GM19328 (cell line): Measurements from ENCODE around the gene TMEM132D.
"Not testable (repeated sequence)": the region's sequence is repeated elsewhere in the genome, so short reads cannot be mapped to it uniquely, and the experiment has no call there.

Experiments
- ATAC-seq: cut with Tn5 transposase; IDR thresholded peaks from one replicate; pipeline ENCODE4 v1.9.1; 2021; ENCODE audit warnings: mild to moderate bottlenecking, moderate library complexity; ENCODE audit not compliant: unreplicated experiment

Gene TMEM132D

DNA sequence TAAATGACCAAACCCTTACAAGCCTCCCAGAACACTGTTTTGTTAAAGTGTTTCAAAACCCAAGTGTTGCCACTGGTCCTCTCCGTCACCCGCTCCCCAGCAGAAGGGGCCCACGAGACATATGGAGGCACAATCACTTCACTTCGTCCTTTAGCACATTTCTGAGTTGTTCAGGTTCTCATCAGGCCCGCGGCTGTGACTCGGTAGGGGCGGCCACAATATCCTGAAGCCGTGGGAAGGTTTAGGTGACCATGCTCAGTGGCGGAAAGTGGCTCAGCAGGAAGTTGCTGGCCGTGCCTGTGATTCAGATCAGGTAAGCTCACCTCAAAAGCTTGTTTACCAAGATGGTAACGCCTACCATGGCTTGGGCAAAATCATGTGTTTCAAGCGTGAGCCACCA, 823.0 kb downstream of the TMEM132D start:
- ATAC-seq, result no peak

DNA sequence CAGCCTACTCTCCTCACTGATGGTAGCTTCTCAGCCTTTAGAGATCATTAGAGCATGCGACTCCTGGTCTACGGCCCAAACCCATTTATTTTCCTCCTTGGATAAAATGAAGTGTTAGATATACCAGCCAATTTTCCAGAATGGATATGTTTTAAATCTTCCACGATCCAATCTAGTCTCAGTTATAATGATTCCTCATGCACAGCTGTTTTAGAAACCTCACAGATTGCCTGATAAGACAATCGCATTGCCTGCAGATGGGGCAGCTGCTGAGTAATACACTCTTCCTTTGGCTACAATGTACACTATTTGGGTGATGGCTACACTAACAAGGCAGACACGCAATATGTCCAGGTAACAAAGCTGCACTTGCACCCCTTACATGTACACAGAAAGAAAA, 823.4 kb downstream of the TMEM132D start:
- no peak for ATAC-seq

DNA sequence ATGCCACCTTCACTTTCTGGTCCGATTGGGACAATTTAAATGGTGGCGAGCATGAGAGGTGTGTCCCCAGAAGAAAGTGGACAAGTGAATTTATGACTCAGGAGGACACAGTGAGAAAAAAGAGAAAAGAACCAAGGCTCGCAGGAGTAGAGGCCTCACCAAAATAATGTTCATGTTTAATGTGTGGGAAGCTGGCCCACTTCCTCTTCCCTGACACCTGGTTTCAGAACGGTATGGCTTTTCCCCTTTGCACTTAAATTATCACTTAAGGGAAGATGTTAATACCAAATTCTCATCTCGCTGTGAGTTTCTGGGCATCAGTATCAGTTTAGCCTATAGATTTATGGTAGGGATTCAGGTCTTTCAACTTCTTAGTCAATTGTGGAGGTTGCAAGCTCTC, 824.1 kb downstream of the TMEM132D start:
- ATAC-seq, result no peak

DNA sequence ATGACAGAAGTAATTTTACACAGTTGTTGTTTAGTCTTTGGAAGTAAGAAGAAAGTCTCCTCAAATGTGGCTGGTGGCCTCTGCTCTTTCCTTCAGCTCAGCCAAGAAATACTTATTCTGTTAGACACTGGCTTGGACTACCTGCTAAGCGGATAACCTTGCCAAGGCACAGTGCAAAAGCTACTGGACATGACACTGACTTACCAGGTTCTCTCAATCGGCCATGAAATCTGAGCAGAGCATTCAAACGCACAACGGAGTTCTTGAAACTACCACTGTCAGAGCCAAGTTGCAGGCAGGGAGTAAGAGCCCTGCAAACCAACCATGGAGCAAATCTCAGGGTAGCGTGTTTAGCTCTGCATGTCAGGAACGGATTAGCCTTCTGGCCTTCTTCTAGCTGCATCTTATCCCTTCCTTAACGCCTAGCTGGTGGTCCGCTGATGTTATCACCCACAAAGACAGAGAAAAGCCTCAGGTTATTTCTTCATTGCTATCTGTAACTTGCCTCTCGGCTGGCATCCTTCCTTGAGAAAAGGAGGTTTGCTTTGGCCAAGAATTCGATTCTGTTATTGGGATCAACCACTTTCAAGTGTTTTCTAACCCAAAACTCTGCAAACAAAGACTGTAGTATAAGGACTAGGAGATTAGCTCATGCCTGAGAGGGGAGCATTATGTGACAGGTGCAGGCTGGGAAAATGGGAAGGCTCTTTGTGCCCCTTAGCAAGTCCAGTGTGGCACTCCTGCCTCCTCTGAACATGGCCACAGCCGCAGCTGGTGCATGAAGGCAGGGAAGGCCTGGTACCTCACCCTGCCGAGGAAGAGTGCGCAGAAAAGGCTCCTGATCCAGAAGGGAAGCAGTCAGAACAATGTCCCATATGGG, 827.1 kb downstream of the TMEM132D start:
- ATAC-seq, result no peak

DNA sequence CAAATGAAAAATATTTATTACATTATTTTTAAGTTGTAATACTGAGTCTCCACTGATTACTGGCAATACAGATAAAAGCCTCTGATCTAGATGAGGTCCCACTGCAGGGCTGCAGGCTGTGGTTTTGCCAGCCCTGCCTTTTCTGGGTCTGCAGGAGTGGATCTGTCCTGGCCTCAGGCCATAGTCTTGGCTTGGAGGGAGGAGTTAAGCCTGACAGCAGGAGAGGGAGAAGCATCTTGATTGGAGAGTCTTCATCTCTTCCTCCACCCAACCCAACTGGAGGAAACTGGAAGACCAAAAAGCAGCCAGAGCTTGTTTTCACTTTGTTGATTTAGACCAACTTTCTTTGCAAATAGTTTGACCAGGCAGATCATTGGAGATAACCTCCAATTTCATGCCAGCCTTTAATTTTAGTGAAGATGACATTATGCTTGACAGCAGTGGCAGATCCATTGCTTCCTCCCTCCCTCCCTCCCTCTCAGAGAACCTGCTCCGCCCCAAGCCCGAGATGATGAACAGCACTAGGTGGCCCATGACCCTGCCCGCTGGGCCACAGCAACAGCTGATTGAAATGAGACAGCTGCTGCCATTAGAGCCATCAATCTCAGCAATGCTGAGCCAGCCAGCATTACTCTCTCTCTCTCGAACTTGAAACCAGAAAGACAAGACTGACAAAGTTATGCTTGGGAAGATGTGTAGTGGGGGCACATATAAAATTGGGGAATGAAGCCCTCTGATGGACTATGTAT, 828.2 kb downstream of the TMEM132D start:
- ATAC-seq, result no peak

DNA sequence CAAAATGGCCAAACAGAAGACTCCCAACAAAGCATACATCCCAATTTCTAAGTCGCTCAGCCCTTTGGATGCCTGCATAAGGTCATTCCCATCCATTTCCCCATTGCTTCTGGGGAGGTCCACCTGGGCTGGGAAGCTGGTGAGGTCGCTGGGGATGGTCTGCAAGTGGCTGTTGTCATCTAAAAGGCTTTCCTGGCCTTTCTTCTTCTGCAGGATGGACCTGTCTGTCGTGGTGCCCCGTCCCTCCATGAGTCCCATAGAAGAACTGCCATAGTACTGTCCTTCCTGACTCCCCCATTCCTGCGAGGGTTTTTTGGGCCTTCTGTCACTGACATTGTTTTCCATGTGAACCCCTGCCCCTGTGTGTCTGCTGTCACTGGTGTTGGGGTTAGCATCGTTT, 829.4 kb downstream of the TMEM132D start:
- no peak for ATAC-seq

DNA sequence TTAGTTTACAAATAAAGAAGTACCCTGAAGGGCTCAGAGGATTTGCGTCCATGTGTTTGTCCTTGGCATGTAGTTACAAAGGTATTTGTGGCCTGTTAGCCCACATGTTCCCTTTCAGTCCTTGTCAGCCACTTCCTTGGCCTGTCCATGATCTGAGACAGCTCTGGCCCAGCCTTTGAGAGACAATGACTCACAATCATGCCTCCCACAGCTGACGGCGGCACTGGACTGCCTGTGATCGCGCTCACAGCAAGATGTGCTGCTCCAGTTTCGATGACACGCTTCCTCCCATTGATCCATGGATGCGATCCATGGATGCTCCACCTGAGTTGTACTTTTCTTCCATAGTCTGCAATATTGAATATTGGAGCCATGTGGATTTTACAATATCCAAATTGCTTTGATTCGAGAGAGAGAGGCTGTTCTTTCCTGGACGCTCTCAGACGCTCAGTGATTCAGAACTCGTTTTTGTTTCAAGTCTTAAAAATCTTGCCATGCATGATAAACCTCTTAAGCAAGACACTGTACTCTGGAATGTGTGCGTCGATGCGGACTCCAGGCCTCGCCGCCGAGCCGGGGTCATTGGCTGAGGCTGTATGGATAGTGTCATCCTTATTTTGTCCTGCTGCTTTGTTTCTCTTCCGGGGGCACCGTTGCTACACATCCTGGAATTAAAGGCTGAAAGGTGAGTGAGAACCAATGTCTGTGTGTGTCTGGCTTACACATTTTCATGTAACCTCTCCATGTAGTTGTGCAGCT, 830.5 kb downstream of the TMEM132D start:
- ATAC-seq, result no peak

DNA sequence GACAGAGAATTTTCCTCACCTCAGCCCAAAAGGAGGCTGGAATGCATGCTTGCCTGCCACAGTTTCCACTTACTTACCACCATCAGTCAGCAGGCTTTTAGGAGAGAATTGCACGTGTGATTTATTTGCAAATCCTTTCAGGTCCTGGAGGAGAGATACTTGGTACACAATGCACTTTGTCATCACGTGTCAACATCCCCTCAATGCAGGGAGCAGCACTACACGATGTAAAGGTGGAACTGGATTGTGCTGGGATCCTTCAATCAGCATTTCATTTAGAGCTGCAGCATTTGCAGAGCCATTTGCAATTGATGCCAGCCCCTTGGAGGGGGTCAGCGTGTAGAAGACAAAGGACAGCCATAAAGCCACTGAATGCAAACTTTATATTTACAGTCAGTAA, 832.5 kb downstream of the TMEM132D start:
- ATAC-seq, result no peak

DNA sequence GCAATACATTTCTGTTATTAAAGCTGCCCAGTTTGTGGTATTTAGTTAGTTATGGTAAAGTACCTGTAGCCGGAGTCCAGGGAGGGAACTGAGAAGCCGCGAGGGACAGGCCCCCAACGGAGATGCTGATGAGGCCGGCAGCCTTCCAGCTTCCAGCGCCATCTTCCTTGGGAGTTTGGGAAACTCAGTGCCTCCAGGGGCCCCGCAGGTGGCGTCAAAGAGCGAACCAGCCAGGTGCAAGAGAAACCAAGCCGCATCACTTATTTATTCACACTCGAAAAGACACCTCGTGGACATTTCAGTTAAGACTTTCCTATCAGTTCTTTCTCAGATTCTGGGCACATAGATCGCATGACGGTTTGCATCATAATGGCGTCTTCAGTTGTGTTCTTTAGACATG, 833.9 kb downstream of the TMEM132D start:
- no peak for ATAC-seq

DNA sequence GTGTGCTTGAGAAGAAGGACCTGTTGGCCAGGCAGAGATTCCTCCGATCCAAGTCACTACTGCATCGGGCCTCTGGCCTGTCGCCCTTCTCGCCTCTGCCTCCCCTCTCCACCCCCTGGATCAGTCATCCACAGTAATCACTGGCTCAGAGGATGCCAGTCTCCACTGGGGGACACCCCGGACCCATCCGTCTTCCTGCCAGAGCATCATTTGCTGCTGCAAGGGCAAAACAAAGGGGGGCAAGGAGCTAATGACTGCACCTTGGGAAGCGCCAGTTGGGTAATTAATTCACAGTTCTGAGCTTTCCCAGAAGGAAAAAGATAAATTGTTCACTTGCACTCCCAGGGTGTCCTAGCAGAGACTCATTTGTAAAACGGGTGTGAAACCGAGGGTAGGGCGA, 835.1 kb downstream of the TMEM132D start:
- no peak for ATAC-seq

DNA sequence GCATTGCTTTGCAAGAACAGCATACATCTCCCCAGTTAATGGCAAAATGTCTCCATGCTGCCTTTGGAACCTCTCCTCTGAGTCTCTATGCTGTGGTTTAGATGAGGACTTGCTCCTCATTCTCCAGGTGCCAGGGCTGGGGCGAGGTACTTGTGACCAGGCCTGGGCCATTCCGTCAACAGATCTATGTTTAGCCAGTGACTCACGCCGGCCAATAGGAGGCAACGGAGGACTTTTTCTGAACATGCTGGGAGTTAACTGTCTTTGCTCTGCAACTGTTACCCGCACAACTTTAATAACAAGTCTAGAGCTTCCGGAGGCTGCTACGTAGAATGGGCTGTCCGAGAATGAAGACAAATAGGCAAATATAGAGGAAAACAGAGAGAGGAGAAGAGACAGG, 836.3 kb downstream of the TMEM132D start:
- no peak for ATAC-seq

DNA sequence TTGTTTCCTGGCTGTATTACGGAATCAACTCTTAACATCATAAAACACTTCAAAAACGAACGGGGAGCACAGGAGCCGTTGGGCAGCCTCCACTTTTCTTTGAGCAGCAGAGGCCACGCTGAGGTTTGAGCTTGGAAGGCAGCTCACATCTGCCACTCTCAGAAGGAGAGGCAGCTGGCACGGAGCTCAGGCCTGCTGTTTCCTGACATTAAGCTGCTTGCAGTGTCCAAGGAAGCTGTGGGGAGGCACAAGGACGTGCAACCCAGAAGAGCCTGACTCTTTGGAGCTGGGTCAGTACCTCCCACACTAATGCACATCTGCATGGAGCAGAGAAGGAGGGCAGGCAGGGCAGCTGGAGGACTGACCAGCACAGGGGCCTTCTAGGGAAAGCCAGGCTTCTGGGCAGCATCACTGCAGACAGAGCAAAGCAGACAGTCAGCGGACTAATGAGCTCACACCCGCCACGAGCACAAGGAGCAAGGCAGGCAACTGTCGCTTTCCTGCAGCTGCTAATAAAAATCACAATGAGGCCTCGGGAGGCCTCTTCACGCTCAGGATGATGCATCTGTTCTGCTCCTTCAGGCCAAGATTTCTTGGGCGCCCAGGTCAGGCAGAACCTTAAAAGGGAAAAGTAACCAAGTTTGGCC, 839.5 kb downstream of the TMEM132D start:
- no peak for ATAC-seq

DNA sequence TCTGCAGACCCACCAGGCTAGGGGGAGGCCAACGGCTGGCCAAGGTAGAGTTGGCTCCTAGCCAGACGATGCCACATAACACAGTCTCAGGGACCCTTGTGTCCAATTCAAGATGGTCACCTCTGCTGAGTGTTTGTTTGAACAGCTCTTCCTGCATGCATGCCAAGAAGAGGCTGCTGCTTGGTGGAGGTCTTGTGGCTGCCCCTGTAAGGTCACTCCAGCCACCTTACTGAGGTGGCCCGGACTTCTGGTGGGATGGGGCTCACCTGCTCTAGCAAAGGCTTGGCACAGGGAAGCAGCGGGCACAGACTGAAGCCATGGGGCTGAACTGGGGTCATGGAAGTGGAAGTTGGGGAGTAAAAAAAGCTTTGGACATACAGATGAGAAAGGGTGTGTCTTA, 840.2 kb downstream of the TMEM132D start:
- ATAC-seq, result no peak

DNA sequence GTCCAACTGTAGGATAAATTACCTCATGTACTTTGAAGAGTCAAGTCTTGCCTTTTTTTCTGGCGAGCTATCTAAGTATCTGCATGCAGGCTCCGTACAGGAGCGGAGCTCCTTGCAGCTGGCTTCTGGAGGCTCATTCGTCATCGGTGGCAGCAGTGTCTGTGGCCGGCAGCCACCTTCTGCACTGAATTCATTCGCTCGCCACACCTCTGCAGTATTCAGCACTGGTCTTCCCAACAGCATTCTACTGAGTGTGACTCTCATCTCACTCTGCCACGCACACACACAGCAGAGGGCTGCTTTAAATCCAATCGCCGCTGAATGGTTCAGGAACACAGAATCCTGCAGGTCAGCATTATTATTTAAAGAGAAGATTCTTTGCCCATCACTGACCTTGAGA, 850.6 kb downstream of the TMEM132D start:
- no peak for ATAC-seq

DNA sequence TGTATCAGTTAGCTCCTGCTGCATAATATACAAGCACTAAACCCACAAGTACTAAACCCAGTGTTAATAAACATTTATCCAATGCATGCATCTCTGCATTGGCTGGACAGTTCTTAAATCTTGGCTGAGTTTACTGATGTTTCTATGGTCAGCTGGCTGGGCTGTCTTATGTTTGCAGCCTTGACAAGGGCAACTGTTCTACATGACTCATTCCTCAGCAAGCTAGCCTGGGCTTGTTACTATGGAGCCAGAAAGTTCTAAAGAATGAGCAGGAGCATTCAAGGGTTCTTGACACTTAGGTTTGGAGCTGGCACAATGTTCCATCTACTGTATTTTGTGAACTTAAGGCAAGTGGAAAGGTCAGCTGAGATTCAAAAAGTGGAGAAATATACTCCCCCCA, 851.5 kb downstream of the TMEM132D start:
- ATAC-seq, result no peak

DNA sequence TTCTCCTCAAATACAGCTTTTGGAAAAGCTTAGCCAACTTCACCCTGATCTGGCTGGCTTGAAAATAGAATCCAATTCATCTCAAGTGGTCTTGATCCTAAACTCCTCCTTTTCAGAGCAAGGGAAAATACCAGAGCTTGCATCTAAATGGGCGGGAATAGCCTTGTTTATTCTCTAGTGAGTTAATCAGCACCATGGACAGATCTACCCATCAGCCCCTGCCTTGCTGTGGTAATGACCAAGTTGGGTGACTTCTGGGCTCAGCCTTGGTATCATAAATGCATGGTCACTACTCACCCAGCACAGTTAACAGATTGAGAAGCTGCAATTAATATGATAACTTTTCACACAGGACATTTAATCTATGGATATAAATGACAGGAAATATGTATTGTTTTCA, 853.9 kb downstream of the TMEM132D start:
- ATAC-seq, result no peak

DNA sequence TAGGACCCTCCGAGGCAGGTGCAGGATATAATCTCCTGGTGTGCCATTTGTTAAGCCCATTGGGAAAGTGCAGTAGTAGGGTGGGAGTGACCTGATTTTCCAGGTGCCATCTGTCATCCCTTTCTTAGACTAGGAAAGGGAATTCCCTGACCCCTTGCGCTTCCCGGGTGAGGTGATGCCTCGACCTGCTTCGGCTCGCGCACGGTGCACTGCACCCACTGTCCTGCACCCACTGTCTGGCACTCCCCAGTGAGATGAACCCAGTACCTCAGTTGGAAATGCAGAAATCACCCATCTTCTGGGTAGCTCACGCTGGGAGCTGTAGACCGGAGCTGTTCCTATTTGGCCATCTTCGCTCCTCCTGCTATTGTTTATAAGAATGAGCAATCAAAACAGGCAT, 860.5 kb downstream of the TMEM132D start:
- not testable (repeated sequence) for ATAC-seq

DNA sequence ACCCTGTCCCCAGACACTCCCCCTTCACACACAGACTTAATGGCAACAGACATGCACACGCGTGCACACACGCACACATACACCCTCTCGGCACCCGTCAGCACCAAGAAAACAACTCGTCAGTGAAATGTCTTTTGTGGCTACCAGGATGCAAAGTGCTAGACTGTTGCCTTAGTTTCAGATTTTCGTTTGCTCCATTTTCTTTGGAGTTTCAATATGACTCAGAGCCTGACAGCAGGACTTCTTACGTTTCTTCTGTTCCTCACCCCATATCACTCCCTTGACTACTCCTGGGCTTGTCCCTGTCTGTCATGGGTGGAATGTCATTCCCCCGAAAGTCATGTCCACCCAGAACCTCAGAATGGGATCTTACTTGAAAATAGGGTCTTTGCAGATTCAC, 867.7 kb downstream of the TMEM132D start:
- no peak for ATAC-seq

DNA sequence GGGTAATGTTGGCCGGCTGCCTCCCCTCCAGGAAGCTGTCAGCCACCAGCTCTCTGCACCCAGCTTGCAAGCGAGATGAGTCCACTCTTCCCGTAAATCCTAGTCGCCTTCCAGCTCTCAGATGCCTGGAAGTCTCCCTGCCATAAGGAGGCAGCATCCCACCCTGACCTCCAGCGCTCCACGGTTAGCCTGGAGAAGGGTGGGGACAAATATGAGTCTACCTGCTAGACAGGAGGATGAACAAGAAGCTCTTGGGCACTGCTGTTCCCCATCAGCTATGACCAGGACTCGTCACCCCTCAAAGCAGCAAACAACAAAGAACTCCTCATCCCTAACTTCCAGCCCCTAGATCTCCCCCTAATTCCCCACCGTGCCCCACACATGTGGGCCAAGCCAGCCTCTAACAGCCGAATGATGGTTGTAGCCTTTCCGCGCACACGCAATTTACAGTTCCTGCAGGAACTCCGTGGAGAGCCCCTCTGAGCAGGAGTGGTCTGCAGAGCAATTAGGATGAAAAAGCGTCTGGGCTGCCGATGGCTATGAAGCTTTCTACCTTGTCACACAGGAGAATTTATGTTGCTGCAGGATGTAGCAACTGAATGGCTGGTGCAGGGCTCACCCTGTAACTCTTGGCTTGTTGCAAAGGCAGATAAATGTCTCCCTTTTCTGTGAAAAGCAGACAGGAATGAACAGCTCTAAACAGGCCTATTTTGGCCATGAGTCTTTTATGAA, 869.1 kb downstream of the TMEM132D start:
- no peak for ATAC-seq

DNA sequence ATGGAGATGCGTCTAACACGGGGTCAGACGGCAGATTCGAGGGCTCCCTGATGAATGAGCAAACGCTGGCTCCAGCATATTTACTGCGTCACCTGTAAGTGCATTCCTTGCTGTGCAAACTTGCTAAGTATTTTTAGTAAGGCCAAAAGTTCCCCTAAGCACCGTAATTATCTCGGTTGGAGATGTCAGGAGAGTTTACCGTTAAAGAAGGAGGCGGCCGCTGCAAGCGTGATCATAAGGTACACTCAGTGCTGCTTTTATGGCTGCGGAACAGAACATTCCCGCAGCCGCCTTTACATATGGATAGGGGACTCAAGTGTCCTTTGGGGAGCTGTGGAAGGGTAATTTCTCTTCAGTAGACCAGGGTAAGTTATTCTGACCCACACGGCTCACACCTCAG, 875.0 kb downstream of the TMEM132D start:
- no peak for ATAC-seq
